C4-2B (cell line): Measurements from ENCODE around the gene RAD23B.

ENCODE experiments used
- CTCF ChIP-seq: fragments of 450-650 bp; conservative IDR thresholded peaks from 2 replicates; pipeline ENCODE4 v1.5.1; 2017; ENCODE audit warnings: mild to moderate bottlenecking
- ZFX ChIP-seq: fragments of 450-650 bp; IDR thresholded peaks from 2 replicates; pipeline ENCODE4 v1.6.1; 2017

- TF ChIP-seq CTCF = no peak
- no peak for TF ChIP-seq ZFX
Observed at GRCh38 chr9:107266624-107267368, 16.3 kb upstream of the RAD23B start.
